Right atrium auricular region (tissue), 2 donors: Measurements from ENCODE around the gene MAN1B1. TPM values are rescaled to one million over a fixed set of nuclear protein-coding genes. Genes with fewer than 3 reads are reported as not detected.
A peak's percentile ranks its signal among the peaks of the same experiment; 100 is the strongest.

ENCODE experiments used
- DNase-seq: peaks from one replicate; pipeline ENCODE4 v3.0.0-alpha.2; 2019; ENCODE audit warnings: low spot score
- H3K27ac ChIP-seq, 2 donors: fragments of 200-600 bp; sonication (generic); 1 replicate in 1 of 2; 2 replicates in 1 of 2; pipeline ENCODE4 v1.5.1; 2016 to 2019
- H3K27me3 ChIP-seq, 2 donors: fragments of 200-600 bp; sonication (generic); one replicate each; pipeline versions ENCODE4 v1.5.1 to v1.6.0; 2017 to 2019
- H3K36me3 ChIP-seq: fragments of 200-600 bp; sonication (generic); one replicate; pipeline ENCODE4 v1.5.1; 2016
- H3K4me1 ChIP-seq, 2 donors: fragments of 200-600 bp; sonication (generic); one replicate each; pipeline versions ENCODE4 v1.5.1 to v1.6.0; 2017 to 2019
- H3K4me3 ChIP-seq, 2 donors: fragments of 200-600 bp; sonication (generic); 1 replicate in 1 of 2; 2 replicates in 1 of 2; pipeline ENCODE4 v1.5.1; 2017 to 2019; ENCODE audit warnings: mild to moderate bottlenecking in 1 of 2, moderate library complexity in 1 of 2
- H3K9me3 ChIP-seq, 2 donors: fragments of 200-600 bp; sonication (generic); one replicate each; pipeline ENCODE4 v1.5.1; 2019
- CTCF ChIP-seq, 2 donors: fragments of 200-600 bp; sonication (generic); IDR thresholded peaks; one replicate each; pipeline ENCODE4 v1.5.1; 2019; ENCODE audit warnings: antibody characterized with exemption in 2 of 2
- total RNA-seq, 2 donors: library from RNA; depleted of rRNA; stranded (reverse); fragments of >200 nt; gene quantifications; one replicate each; pipeline ENCODE4 v1.1.0, GENCODE V29; 2016

MAN1B1 gene
- total RNA-seq, 2 donors from 2014 or later, result 20.9 to 26.8 TPM

- Histone ChIP-seq H3K36me3 (no peaks in the 10 kb centered on the region), H3K9me3 (no peaks in the 10 kb centered on the region), H3K27me3 (peaks cover 0 to 17% of the 10 kb centered on the region in 2 donors), H3K4me1 (peaks cover 0 to 50% of the 10 kb centered on the region in 2 donors), H3K4me3 (no peak overlapping the region), H3K27ac (no peak overlapping the region)
- TF ChIP-seq CTCF (IDR thresholded peaks at IDR 0.05), result no peak
- DNase-seq, result no peak
Observed at GRCh38 chr9:137050570-137050969, 36.2 kb upstream of the MAN1B1 start.

DNA sequence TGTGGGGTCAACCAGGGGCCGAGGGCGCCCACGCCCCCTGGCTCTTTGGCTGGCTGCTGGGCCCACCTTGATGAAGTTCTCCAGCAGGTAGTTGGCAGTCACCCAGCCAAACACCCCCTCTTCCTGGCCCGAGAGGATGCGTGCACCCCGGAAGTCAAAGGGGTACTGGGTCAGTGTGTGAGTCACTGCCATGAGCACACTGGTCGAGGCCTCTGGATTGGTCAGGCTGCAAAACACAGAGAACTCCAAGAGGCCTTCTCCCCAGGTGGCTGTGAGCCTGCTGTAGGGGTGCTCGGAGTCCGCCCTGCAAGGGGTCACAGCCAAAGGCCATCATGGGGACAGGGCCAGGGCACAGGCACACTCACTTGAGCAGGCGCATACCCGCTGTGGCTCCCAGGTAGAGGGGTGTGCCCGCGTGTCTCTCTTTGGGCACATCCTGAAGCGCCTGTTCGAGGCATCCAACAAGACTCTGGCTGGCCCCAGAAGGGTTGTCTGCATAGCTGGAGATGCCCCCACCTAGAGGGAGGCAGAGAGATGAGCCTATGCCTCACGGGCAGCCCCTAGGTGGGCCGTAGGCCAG lies 35.5 kb upstream of the MAN1B1 start:
- peaks cover 0 to 53% of the 10 kb centered on the region in 2 donors for H3K4me1 ChIP-seq
- no peak for TF ChIP-seq CTCF (IDR thresholded peaks at IDR 0.05)
- H3K27me3 ChIP-seq, result peaks cover 0 to 17% of the 10 kb centered on the region in 2 donors
- DNase-seq, result no peak
- H3K27ac ChIP-seq, result no peak overlapping the region
- H3K4me3 ChIP-seq, result no peak overlapping the region
- H3K9me3 ChIP-seq, result no peaks in the 10 kb centered on the region
- H3K36me3 ChIP-seq, result no peaks in the 10 kb centered on the region

GRCh38 chr9:137052293-137052692 lies 34.5 kb upstream of the MAN1B1 start:
- Histone ChIP-seq H3K36me3 (no peaks in the 10 kb centered on the region), H3K4me3 (no peak overlapping the region), H3K9me3 (no peaks in the 10 kb centered on the region), H3K27ac (no peak overlapping the region), H3K27me3 (peaks cover 0 to 17% of the 10 kb centered on the region in 2 donors), H3K4me1 (peaks cover 0 to 50% of the 10 kb centered on the region in 2 donors)
- DNase-seq, result no peak
- no peak for TF ChIP-seq CTCF (IDR thresholded peaks at IDR 0.05)

DNA sequence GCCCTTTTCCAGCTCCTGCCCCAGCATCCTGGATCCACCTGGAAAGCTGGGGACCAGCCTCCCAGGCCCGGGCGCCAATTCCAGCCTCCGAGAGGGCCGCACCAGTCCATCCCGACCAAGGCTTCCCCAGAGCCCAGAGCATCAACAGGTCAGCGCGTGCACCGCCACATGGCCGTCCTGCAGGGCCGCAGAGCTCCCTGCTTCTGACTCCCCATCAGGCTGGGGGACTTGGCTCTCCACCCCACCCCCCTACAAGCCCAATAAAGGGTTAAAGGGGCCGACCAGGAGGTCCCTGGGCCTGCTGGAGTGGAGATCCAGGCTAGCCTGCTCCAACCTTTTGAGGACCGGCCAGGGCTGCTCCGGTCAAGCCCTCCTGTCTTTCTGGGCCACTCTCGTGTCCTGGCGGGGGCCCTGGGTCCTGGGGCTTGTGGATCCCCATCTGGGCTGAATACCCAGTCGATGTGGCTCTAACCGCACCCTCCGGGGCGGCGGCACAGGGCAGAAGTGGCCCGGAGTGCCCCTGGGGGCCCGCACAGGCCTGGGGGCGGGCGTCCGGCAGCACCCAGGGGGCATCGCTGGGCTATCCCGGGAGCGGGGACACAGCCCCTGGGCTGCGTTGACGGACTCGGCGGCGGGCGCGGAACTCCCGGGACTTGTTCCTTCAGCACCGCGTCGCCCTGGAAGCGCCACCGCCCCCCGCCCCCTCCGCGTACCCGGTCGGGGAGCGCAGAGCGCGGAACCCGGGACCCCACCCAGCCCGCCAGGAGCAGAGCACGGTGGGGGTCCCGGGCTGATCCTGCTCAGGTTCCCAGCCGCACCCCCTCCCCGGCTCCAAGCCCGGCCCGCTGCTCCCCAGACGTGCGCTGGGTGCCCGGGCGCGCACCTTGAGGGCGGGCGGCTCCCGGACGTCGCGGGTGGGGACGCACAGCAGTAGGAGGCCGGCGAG lies 33.5 kb upstream of the MAN1B1 start:
- H3K36me3 ChIP-seq, result no peaks in the 10 kb centered on the region
- no peak for DNase-seq
- no peak overlapping the region for H3K27ac ChIP-seq
- no peak for TF ChIP-seq CTCF (IDR thresholded peaks at IDR 0.05)
- H3K4me3 ChIP-seq, result peak overlapping the region; percentile 5 to 47
- peaks cover 0 to 54% of the 10 kb centered on the region in 2 donors for H3K4me1 ChIP-seq
- peaks cover 0 to 17% of the 10 kb centered on the region in 2 donors for H3K27me3 ChIP-seq
- H3K9me3 ChIP-seq, result no peaks in the 10 kb centered on the region

- Histone ChIP-seq H3K27me3 (peaks cover 0 to 11% of the 10 kb centered on the region in 2 donors), H3K27ac (peak within 1 kb of the TSS; percentile 63 to 66), H3K36me3 (no peaks in the 10 kb centered on the region), H3K4me1 (peaks cover 0 to 45% of the 10 kb centered on the region in 2 donors), H3K9me3 (no peaks in the 10 kb centered on the region), H3K4me3 (peak within 1 kb of the TSS; percentile 5 to 47)
- TF ChIP-seq CTCF (IDR thresholded peaks at IDR 0.05), result no peak
- no peak for DNase-seq
Observed at GRCh38 chr9:137053944-137054931, 32.5 kb upstream of the MAN1B1 start, which contains the start of gene ENTPD2. TSS of gene ENTPD2 (minus strand) at chr9:137054061. CDS start at chr9:137053997, 64 bp downstream.
